Measurements from ENCODE around the gene TMEM106C. TPM values are rescaled to one million over a fixed set of nuclear protein-coding genes. Genes with fewer than 3 reads are reported as not detected.

TMEM106C gene
- total RNA-seq, result 100 to 1,000 TPM in 1 of 2 donors, 10 to 100 TPM in 1; 76.4 to 120 TPM
- polyA plus RNA-seq (ENCODE audit: insufficient read length in 2 of 2), result 100 to 1,000 TPM in 1 of 2 donors, 10 to 100 TPM in 1; 90.2 to 113 TPM
- long read RNA-seq, donor 1, transcript TMEM106C-218 (2 exons, 590 nt), result minor isoform, 6 of 35 reads
- long read RNA-seq, donor 1, transcript TMEM106C-201 (8 exons, 1,394 nt), result minor isoform, 10 of 35 reads
- long read RNA-seq, donor 1, transcript TMEM106C-220 (8 exons, 810 nt), result major isoform, 15 of 35 reads
- long read RNA-seq, donor 1, partial matches to known transcripts, result 0 of 35 reads
- long read RNA-seq, donor 1, other reads (novel, unspliced or antisense), result 0 of 35 reads
- long read RNA-seq, donor 2, transcript TMEM106C-220 (8 exons, 810 nt), result major isoform, 6 of 17 reads
- long read RNA-seq, donor 2, transcript TMEM106C-201 (8 exons, 1,394 nt), result major isoform, 6 of 17 reads
- long read RNA-seq, donor 2, partial matches to known transcripts, result 0 of 17 reads
- long read RNA-seq, donor 2, other reads (novel, unspliced or antisense), result 0 of 17 reads
- long read RNA-seq, donor 3, partial matches to known transcripts, result 0 of 12 reads
- long read RNA-seq, donor 3, other reads (novel, unspliced or antisense), result 0 of 12 reads
- long read RNA-seq, donor 4, transcript TMEM106C-220 (8 exons, 810 nt), result major isoform, 19 of 57 reads
- long read RNA-seq, donor 4, transcript TMEM106C-201 (8 exons, 1,394 nt), result minor isoform, 16 of 57 reads
- long read RNA-seq, donor 4, partial matches to known transcripts, result 12 of 57 reads
- long read RNA-seq, donor 4, other reads (novel, unspliced or antisense), result 0 of 57 reads

- 0% methylated on average over 49 of the region's 59 CpGs for WGBS (ENCODE audit: insufficient coverage)
- Histone ChIP-seq H3K4me1 (ENCODE audit: control insufficient read depth, insufficient read depth, low read length) (peaks cover 14% of the 10 kb centered on the region), H3K4me3 (ENCODE audit: low read depth, low read length) (peak within 1 kb of the TSS; percentile 96), H3K27me3 (ENCODE audit: control insufficient read depth, insufficient read depth, low read length) (peaks cover 2% of the 10 kb centered on the region), H3K9me3 (ENCODE audit: control insufficient read depth, insufficient read depth, low read length) (no peaks in the 10 kb centered on the region), H3K27ac (ENCODE audit: low read depth, low read length) (peak within 1 kb of the TSS; percentile 29), H3K36me3 (ENCODE audit: control insufficient read depth, insufficient read depth, low read length) (peaks cover 3% of the 10 kb centered on the region)
- DNase-seq (ENCODE audit: low read depth in 4 of 6, low spot score in 6 of 6), result peak; percentile 90 to 98 (median 94)
Measured at GRCh38 chr12:47963340-47964040, at the start of gene TMEM106C. TMEM106C (plus strand) TSS chr12:47963596; CDS start chr12:47964237, 641 bp downstream.

GRCh38 chr12:47920913-47921312 lies 42.5 kb upstream of the TMEM106C start:
- 74% methylated on average over 5 of the region's 6 CpGs for WGBS (ENCODE audit: insufficient coverage)
- Histone ChIP-seq H3K9me3 (ENCODE audit: control insufficient read depth, insufficient read depth, low read length) (no peaks in the 10 kb centered on the region), H3K4me3 (ENCODE audit: low read depth, low read length) (no peak overlapping the region), H3K4me1 (ENCODE audit: control insufficient read depth, insufficient read depth, low read length) (no peaks in the 10 kb centered on the region), H3K36me3 (ENCODE audit: control insufficient read depth, insufficient read depth, low read length) (no peaks in the 10 kb centered on the region), H3K27ac (ENCODE audit: low read depth, low read length) (no peak overlapping the region), H3K27me3 (ENCODE audit: control insufficient read depth, insufficient read depth, low read length) (no peaks in the 10 kb centered on the region)
- DNase-seq (ENCODE audit: low read depth in 4 of 6, low spot score in 6 of 6), result no peak

- H3K4me3 ChIP-seq (ENCODE audit: low read depth, low read length), result no peak overlapping the region
- H3K9me3 ChIP-seq (ENCODE audit: control insufficient read depth, insufficient read depth, low read length), result no peaks in the 10 kb centered on the region
- no peaks in the 10 kb centered on the region for H3K4me1 ChIP-seq (ENCODE audit: control insufficient read depth, insufficient read depth, low read length)
- H3K36me3 ChIP-seq (ENCODE audit: control insufficient read depth, insufficient read depth, low read length), result no peaks in the 10 kb centered on the region
- no peak for DNase-seq (ENCODE audit: low read depth in 4 of 6, low spot score in 6 of 6)
- no peak overlapping the region for H3K27ac ChIP-seq (ENCODE audit: low read depth, low read length)
- H3K27me3 ChIP-seq (ENCODE audit: control insufficient read depth, insufficient read depth, low read length), result no peaks in the 10 kb centered on the region
- WGBS (ENCODE audit: insufficient coverage), result no CpG with 5 or more reads among the region's 1 CpG
Measured at GRCh38 chr12:47921907-47922306, 41.5 kb upstream of the TMEM106C start.

DNA sequence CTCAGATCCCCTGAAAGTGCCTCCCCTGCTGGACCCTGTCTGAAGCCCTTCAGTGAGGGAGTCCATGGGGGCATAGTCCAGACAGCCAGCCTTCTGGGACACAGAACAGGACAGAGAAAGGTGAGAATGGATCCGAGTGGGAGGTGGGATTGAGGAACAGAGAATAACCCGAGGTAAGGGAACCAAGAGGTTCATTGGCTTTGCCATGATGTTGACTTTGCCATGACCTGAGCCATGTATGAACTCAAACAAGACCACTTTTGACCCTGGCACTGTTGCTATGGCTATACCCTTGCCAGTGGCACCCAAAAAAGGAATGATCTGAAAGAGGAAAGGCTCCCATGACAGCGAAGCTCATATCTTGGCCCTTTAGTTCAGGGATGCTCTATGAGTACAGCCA lies 36.0 kb upstream of the TMEM106C start:
- no peak for DNase-seq (ENCODE audit: low read depth in 4 of 6, low spot score in 6 of 6)
- no peaks in the 10 kb centered on the region for H3K36me3 ChIP-seq (ENCODE audit: control insufficient read depth, insufficient read depth, low read length)
- no peaks in the 10 kb centered on the region for H3K27me3 ChIP-seq (ENCODE audit: control insufficient read depth, insufficient read depth, low read length)
- no peak overlapping the region for H3K4me3 ChIP-seq (ENCODE audit: low read depth, low read length)
- H3K4me1 ChIP-seq (ENCODE audit: control insufficient read depth, insufficient read depth, low read length), result no peaks in the 10 kb centered on the region
- WGBS (ENCODE audit: insufficient coverage), result 63% methylated on average over 3 of the region's 3 CpGs
- H3K9me3 ChIP-seq (ENCODE audit: control insufficient read depth, insufficient read depth, low read length), result no peaks in the 10 kb centered on the region
- H3K27ac ChIP-seq (ENCODE audit: low read depth, low read length), result no peak overlapping the region

- no peaks in the 10 kb centered on the region for H3K27me3 ChIP-seq (ENCODE audit: control insufficient read depth, insufficient read depth, low read length)
- no peak overlapping the region for H3K27ac ChIP-seq (ENCODE audit: low read depth, low read length)
- no peaks in the 10 kb centered on the region for H3K36me3 ChIP-seq (ENCODE audit: control insufficient read depth, insufficient read depth, low read length)
- no peaks in the 10 kb centered on the region for H3K4me1 ChIP-seq (ENCODE audit: control insufficient read depth, insufficient read depth, low read length)
- WGBS (ENCODE audit: insufficient coverage), result 89% methylated on average over 4 of the region's 5 CpGs
- no peak overlapping the region for H3K4me3 ChIP-seq (ENCODE audit: low read depth, low read length)
- H3K9me3 ChIP-seq (ENCODE audit: control insufficient read depth, insufficient read depth, low read length), result no peaks in the 10 kb centered on the region
- DNase-seq (ENCODE audit: low read depth in 4 of 6, low spot score in 6 of 6), result no peak
Measured at GRCh38 chr12:47930634-47931033, 32.8 kb upstream of the TMEM106C start.

DNA sequence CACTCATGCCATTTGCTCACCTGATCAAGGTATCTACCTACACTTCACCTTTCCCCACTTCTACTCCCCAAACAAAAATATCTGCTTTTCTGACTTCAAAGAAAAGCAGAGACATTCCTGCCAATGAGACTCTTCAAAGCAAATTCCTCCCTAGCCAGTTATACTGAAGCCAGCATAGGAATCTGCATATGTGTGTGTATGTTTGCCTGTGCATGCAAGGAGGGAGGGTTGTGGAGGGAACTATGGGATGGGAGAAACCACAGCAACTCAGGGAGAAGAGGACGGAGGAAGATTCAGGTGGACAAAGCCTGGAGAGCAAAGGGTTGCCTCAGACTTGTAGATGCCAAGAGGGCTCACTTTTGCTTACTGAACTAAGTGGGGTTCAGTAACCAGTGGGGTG lies 32.2 kb upstream of the TMEM106C start:
- Histone ChIP-seq H3K4me3 (ENCODE audit: low read depth, low read length) (no peak overlapping the region), H3K4me1 (ENCODE audit: control insufficient read depth, insufficient read depth, low read length) (no peaks in the 10 kb centered on the region), H3K9me3 (ENCODE audit: control insufficient read depth, insufficient read depth, low read length) (no peaks in the 10 kb centered on the region), H3K27me3 (ENCODE audit: control insufficient read depth, insufficient read depth, low read length) (no peaks in the 10 kb centered on the region), H3K27ac (ENCODE audit: low read depth, low read length) (no peak overlapping the region), H3K36me3 (ENCODE audit: control insufficient read depth, insufficient read depth, low read length) (no peaks in the 10 kb centered on the region)
- WGBS (ENCODE audit: insufficient coverage), result 81% methylated on average over 1 of the region's 1 CpG
- no peak for DNase-seq (ENCODE audit: low read depth in 4 of 6, low spot score in 6 of 6)

DNA sequence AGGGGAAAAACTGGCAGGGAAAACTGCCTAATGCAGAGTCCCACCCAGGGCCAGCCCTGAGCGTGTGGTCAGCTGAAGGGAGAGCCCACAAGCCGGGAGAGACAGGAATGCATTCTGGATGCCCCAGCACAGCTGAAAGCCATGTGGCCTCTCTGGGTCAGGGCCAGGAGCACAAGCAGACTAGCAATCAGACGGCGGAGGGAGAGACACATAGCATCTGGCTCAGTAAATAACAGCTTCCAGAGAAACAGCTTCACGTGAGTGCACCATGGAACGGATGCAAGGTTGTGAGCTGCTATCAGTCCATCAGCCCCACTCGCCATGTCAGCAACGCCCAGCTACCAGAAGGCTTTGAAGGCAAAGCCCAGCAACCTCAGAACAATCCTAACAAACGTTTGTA lies 28.2 kb upstream of the TMEM106C start:
- Histone ChIP-seq H3K4me3 (ENCODE audit: low read depth, low read length) (no peak overlapping the region), H3K9me3 (ENCODE audit: control insufficient read depth, insufficient read depth, low read length) (no peaks in the 10 kb centered on the region), H3K4me1 (ENCODE audit: control insufficient read depth, insufficient read depth, low read length) (no peaks in the 10 kb centered on the region), H3K27me3 (ENCODE audit: control insufficient read depth, insufficient read depth, low read length) (peaks cover 2% of the 10 kb centered on the region), H3K36me3 (ENCODE audit: control insufficient read depth, insufficient read depth, low read length) (no peaks in the 10 kb centered on the region), H3K27ac (ENCODE audit: low read depth, low read length) (no peak overlapping the region)
- 25% methylated on average over 6 of the region's 9 CpGs for WGBS (ENCODE audit: insufficient coverage)
- peak in 2 of 6 donors; percentile 12 to 31 for DNase-seq (ENCODE audit: low read depth in 4 of 6, low spot score in 6 of 6)

- H3K9me3 ChIP-seq (ENCODE audit: control insufficient read depth, insufficient read depth, low read length), result no peaks in the 10 kb centered on the region
- no peaks in the 10 kb centered on the region for H3K36me3 ChIP-seq (ENCODE audit: control insufficient read depth, insufficient read depth, low read length)
- peaks cover 11% of the 10 kb centered on the region for H3K27me3 ChIP-seq (ENCODE audit: control insufficient read depth, insufficient read depth, low read length)
- H3K4me3 ChIP-seq (ENCODE audit: low read depth, low read length), result no peak overlapping the region
- WGBS (ENCODE audit: insufficient coverage), result 88% methylated on average over 1 of the region's 1 CpG
- DNase-seq (ENCODE audit: low read depth in 4 of 6, low spot score in 6 of 6), result no peak
- H3K4me1 ChIP-seq (ENCODE audit: control insufficient read depth, insufficient read depth, low read length), result peaks cover 13% of the 10 kb centered on the region
- no peak overlapping the region for H3K27ac ChIP-seq (ENCODE audit: low read depth, low read length)
Measured at GRCh38 chr12:47938093-47938492, 25.3 kb upstream of the TMEM106C start.

GRCh38 chr12:47938594-47938993 lies 24.8 kb upstream of the TMEM106C start:
- H3K36me3 ChIP-seq (ENCODE audit: control insufficient read depth, insufficient read depth, low read length), result no peaks in the 10 kb centered on the region
- DNase-seq (ENCODE audit: low read depth in 4 of 6, low spot score in 6 of 6), result no peak
- H3K27ac ChIP-seq (ENCODE audit: low read depth, low read length), result no peak overlapping the region
- no peaks in the 10 kb centered on the region for H3K9me3 ChIP-seq (ENCODE audit: control insufficient read depth, insufficient read depth, low read length)
- H3K27me3 ChIP-seq (ENCODE audit: control insufficient read depth, insufficient read depth, low read length), result peaks cover 12% of the 10 kb centered on the region
- peaks cover 13% of the 10 kb centered on the region for H3K4me1 ChIP-seq (ENCODE audit: control insufficient read depth, insufficient read depth, low read length)
- WGBS (ENCODE audit: insufficient coverage), result 65% methylated on average over 4 of the region's 4 CpGs
- no peak overlapping the region for H3K4me3 ChIP-seq (ENCODE audit: low read depth, low read length)
